ENCODE data around the gene AMMECR1L.

- TF ChIP-seq CTCF (IDR thresholded peaks at IDR 0.05) (no peak), POLR2A (IDR thresholded peaks at IDR 0.05) (no peak)
These were observed 32.2 kb upstream of the AMMECR1L start for GRCh38 chr2:127917916-127918315.
